Epithelial cell of proximal tubule (primary cell): Measurements from ENCODE around the gene SLC39A9. TPM values are rescaled to one million over a fixed set of nuclear protein-coding genes. Genes with fewer than 3 reads are reported as not detected.
A peak's percentile ranks its signal among the peaks of the same experiment; 100 is the strongest.
"Not testable (repeated sequence)": the region's sequence is repeated elsewhere in the genome, so short reads cannot be mapped to it uniquely, and the experiment has no call there.

ENCODE experiments used
- DNase-seq: peaks from one replicate; pipeline ENCODE4 v3.0.0-alpha.2; 2011; ENCODE audit warnings: low read depth
- H3K4me3 ChIP-seq: 2 replicates; pipeline ENCODE4 v1.5.1; 2011; ENCODE audit warnings: low read depth, mild to moderate bottlenecking, low read length
- CTCF ChIP-seq: conservative IDR thresholded peaks from 2 replicates; pipeline ENCODE4 v1.5.1; 2012; ENCODE audit warnings: low read depth, mild to moderate bottlenecking, low read length
- total RNA-seq: library from RNA; depleted of rRNA; stranded (reverse); fragments of >200 nt; gene quantifications from 2 replicates; pipeline ENCODE4 v1.2.3, GENCODE V29; 2015

SLC39A9 gene
- total RNA-seq, 1 donor from 2014 or later, result 40.8 TPM

- no peak for DNase-seq
- peak overlapping the region; percentile 80 for H3K4me3 ChIP-seq
- no peak for TF ChIP-seq CTCF
These were observed 1.7 kb downstream of the SLC39A9 start for GRCh38 chr14:69400154-69400553.

GRCh38 chr14:69401841-69402240 lies 3.3 kb downstream of the SLC39A9 start:
- no peak for TF ChIP-seq CTCF
- peak overlapping the region; percentile 80 for H3K4me3 ChIP-seq
- no peak for DNase-seq

GRCh38 chr14:69404478-69404877 lies 6.0 kb downstream of the SLC39A9 start:
- no peak for DNase-seq
- TF ChIP-seq CTCF, result no peak

GRCh38 chr14:69404883-69405282 lies 6.4 kb downstream of the SLC39A9 start:
- no peak overlapping the region for H3K4me3 ChIP-seq
- TF ChIP-seq CTCF, result no peak
- no peak for DNase-seq

More at GRCh38 chr14:69404478-69404877, 6.0 kb downstream of the SLC39A9 start:
- no peak overlapping the region for H3K4me3 ChIP-seq

- TF ChIP-seq CTCF, result no peak
- no peak for DNase-seq
- H3K4me3 ChIP-seq, result no peak overlapping the region
These were observed 7.3 kb downstream of the SLC39A9 start for GRCh38 chr14:69405762-69406161.

- TF ChIP-seq CTCF, result no peak
- H3K4me3 ChIP-seq, result no peak overlapping the region
These were observed 10.0 kb downstream of the SLC39A9 start for GRCh38 chr14:69408331-69408960.

GRCh38 chr14:69413483-69413882 lies 15.0 kb downstream of the SLC39A9 start:
- H3K4me3 ChIP-seq, result no peak overlapping the region
- no peak for TF ChIP-seq CTCF
- no peak for DNase-seq

More at GRCh38 chr14:69408331-69408960, 10.0 kb downstream of the SLC39A9 start:
- no peak for DNase-seq

- not testable (repeated sequence) for H3K4me3 ChIP-seq, DNase-seq
These were observed 17.6 kb downstream of the SLC39A9 start for GRCh38 chr14:69416087-69416486.
